ENCODE measurements around the gene RELN. TPM values are rescaled to one million over a fixed set of nuclear protein-coding genes. Genes with fewer than 3 reads are reported as not detected.

The RELN gene
- total RNA-seq, 1 experiment from 2014 or later = 0.02 TPM

DNA sequence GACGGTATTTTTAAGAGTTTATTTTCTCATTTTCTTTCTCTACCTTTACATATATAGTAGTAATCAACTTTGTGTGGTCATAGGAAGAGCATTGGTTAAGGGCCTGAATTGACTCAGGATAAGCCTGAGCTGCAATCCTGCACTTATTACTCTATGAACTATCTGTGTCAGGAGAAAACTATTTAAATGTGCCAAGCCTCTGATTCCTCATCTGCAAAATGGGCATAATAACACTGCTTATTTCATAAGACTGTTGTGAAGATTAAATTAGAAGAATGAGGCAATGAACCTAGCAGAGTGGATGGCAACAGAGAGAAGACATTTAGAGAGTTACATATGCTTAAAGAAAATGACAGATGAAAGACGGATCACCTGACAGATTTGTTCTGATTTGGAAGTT lies 175.5 kb downstream of the RELN start:
- H3K79me2 ChIP-seq (ENCODE audit: insufficient read depth, low read length) = no peaks in the 10 kb centered on the region
- no peak overlapping the region for H4K91ac ChIP-seq (ENCODE audit: insufficient read length, low read depth, low read length)
- no peaks in the 10 kb centered on the region for H4K20me1 ChIP-seq (ENCODE audit: control insufficient read depth, insufficient read depth, insufficient read length)
- peaks cover 0 to 3% of the 10 kb centered on the region in 2 experiments; a peak in 1 of 5 replicates for H3K9me3 Mint-ChIP-seq
- peaks cover 2% of the 10 kb centered on the region; the same call in 1 of the 2 replicates for H3K4me1 ChIP-seq (ENCODE audit: insufficient read depth, low read length)
- no peak overlapping the region for H2BK5ac ChIP-seq (ENCODE audit: insufficient read length, low read length)
- H2AK5ac ChIP-seq (ENCODE audit: insufficient read length, low read length) = no peak overlapping the region
- no peak for DNase-seq
- H2BK120ac ChIP-seq (ENCODE audit: low read depth, low read length, poor library complexity, severe bottlenecking) = no peak overlapping the region
- no peaks in the 10 kb centered on the region for H3K79me1 ChIP-seq (ENCODE audit: insufficient read depth, low read depth, low read length, poor library complexity, severe bottlenecking)
- no peak overlapping the region for H3K9ac ChIP-seq (ENCODE audit: extremely low read depth, insufficient read length, low read length)
- H3K27ac Mint-ChIP-seq = no peak overlapping the region
- H3K56ac ChIP-seq (ENCODE audit: insufficient read length, low read depth, low read length) = no peak overlapping the region
- H3K4me2 ChIP-seq (ENCODE audit: insufficient read depth, insufficient read length, low read length) = no peak overlapping the region
- H3K36me3 Mint-ChIP-seq (ENCODE audit: insufficient read depth in 1 of 3, low read depth in 3 of 3) = no peaks in the 10 kb centered on the region; a peak in 1 of 7 replicates
- H3K23ac ChIP-seq (ENCODE audit: insufficient read length, low read depth, low read length) = no peak overlapping the region
- no peaks in the 10 kb centered on the region for H3K27me3 Mint-ChIP-seq (ENCODE audit: low read depth)
- H3K27ac ChIP-seq (ENCODE audit: insufficient read length, low read depth, low read length) = no peak overlapping the region
- H2AFZ ChIP-seq (ENCODE audit: low read length) = no peak overlapping the region
- no peaks in the 10 kb centered on the region for H3K27me3 ChIP-seq (ENCODE audit: insufficient read depth, low read length)
- 100% methylated on average over 1 of the region's 2 CpGs for WGBS (ENCODE audit: extremely low coverage, insufficient read length, low lambda C conversion rate)
- no peak overlapping the region for H2BK15ac ChIP-seq (ENCODE audit: low read depth, low read length)
- H3K4me3 Mint-ChIP-seq = no peak overlapping the region
- no peaks in the 10 kb centered on the region for H3K9me3 ChIP-seq (ENCODE audit: control insufficient read depth, low read depth, low read length)
- H3K4me1 Mint-ChIP-seq = peaks cover 15% of the 10 kb centered on the region in 2 experiments
- H2BK12ac ChIP-seq (ENCODE audit: insufficient read length, low read depth, low read length) = no peak overlapping the region
- no peak overlapping the region for H3K14ac ChIP-seq (ENCODE audit: insufficient read depth, low read length)
- no peak overlapping the region for H3K18ac ChIP-seq (ENCODE audit: insufficient read length, low read depth, low read length)
- H4K5ac ChIP-seq (ENCODE audit: insufficient read length, low read depth, low read length) = no peak overlapping the region
- no peaks in the 10 kb centered on the region for H3K23me2 ChIP-seq (ENCODE audit: insufficient read length, low read depth, low read length, poor library complexity, severe bottlenecking)
- no peak overlapping the region for H3T11ph ChIP-seq (ENCODE audit: low read length)
- no peak overlapping the region for H4K8ac ChIP-seq (replicated peaks; ENCODE audit: insufficient read length, low read depth, low read length)
- no peak overlapping the region for H2BK20ac ChIP-seq (ENCODE audit: low read depth, low read length, poor library complexity, severe bottlenecking)
- H3K4ac ChIP-seq (ENCODE audit: low read depth, low read length) = no peak overlapping the region
- TF ChIP-seq, protein P1, sequence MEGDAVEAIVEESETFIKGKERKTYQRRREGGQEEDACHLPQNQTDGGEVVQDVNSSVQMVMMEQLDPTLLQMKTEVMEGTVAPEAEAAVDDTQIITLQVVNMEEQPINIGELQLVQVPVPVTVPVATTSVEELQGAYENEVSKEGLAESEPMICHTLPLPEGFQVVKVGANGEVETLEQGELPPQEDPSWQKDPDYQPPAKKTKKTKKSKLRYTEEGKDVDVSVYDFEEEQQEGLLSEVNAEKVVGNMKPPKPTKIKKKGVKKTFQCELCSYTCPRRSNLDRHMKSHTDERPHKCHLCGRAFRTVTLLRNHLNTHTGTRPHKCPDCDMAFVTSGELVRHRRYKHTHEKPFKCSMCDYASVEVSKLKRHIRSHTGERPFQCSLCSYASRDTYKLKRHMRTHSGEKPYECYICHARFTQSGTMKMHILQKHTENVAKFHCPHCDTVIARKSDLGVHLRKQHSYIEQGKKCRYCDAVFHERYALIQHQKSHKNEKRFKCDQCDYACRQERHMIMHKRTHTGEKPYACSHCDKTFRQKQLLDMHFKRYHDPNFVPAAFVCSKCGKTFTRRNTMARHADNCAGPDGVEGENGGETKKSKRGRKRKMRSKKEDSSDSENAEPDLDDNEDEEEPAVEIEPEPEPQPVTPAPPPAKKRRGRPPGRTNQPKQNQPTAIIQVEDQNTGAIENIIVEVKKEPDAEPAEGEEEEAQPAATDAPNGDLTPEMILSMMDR (conservative IDR thresholded peaks at IDR 0.05) = no peak

Data from H9 (cell line).